HepG2 (cell line): ENCODE measurements around the gene PPP1R1B. TPM values are rescaled to one million over a fixed set of nuclear protein-coding genes. Genes with fewer than 3 reads are reported as not detected.

Source experiments
- BHLHE40 ChIP-seq: IDR thresholded peaks from 2 replicates; pipeline ENCODE4 v1.6.1; 2011; ENCODE audit warnings: low read length, improper control_type of control experiment
- CBX1 ChIP-seq: IDR thresholded peaks from one replicate; pipeline ENCODE4 v1.6.1; 2016; ENCODE audit warnings: antibody characterized with exemption, low read depth
- DRAP1 ChIP-seq: IDR thresholded peaks from 2 replicates; pipeline ENCODE4 v1.6.1; 2016; ENCODE audit warnings: missing genetic modification reagents, missing compliant biosample characterization
- E2F2 ChIP-seq: sonication (generic); formaldehyde crosslinking; IDR thresholded peaks from 2 replicates; pipeline ENCODE4 v1.4.0; 2020; ENCODE audit warnings: missing genetic modification reagents, borderline replicate concordance
- HDAC2 ChIP-seq: sonication (generic); formaldehyde crosslinking; IDR thresholded peaks from 2 replicates; pipeline ENCODE4 v1.4.0; 2020; ENCODE audit warnings: missing genetic modification reagents
- KLF6 ChIP-seq: IDR thresholded peaks from 2 replicates; pipeline ENCODE4 v1.8.0; 2016; ENCODE audit warnings: missing biosample characterization, missing genetic modification reagents
- MATR3 ChIP-seq: sonication (generic); formaldehyde crosslinking; IDR thresholded peaks from 2 replicates; pipeline ENCODE4 v1.4.0; 2020; ENCODE audit warnings: missing genetic modification reagents
- RFXAP ChIP-seq: sonication (generic); formaldehyde crosslinking; IDR thresholded peaks from 2 replicates; pipeline ENCODE4 v1.4.0; 2020; ENCODE audit warnings: missing genetic modification reagents, borderline replicate concordance
- SOX6 ChIP-seq, 2 experiments: fragments of 450-650 bp in 1 of 2; sonication (generic) in 1 of 2; formaldehyde crosslinking in 1 of 2; IDR thresholded peaks; 2 replicates each; pipeline versions ENCODE4 v1.4.0 to v1.6.1; 2017 to 2020; ENCODE audit warnings: antibody characterized with exemption in 1 of 2, mild to moderate bottlenecking in 1 of 2, missing genetic modification reagents in 1 of 2
- SP140L ChIP-seq: sonication (generic); formaldehyde crosslinking; IDR thresholded peaks from 2 replicates; pipeline ENCODE4 v1.4.0; 2020; ENCODE audit warnings: missing genetic modification reagents, borderline replicate concordance
- STAG1 ChIP-seq: sonication (generic); formaldehyde crosslinking; IDR thresholded peaks from 2 replicates; pipeline ENCODE4 v1.4.0; 2020; ENCODE audit warnings: missing genetic modification reagents
- TCF7L2 ChIP-seq: IDR thresholded peaks from 2 replicates; pipeline ENCODE4 v1.6.1; 2011; ENCODE audit warnings: mild to moderate bottlenecking, low read depth, low read length, moderate library complexity
- ZBTB7A ChIP-seq: sonication (generic); formaldehyde crosslinking; IDR thresholded peaks from 2 replicates; pipeline ENCODE4 v1.8.0; 2022; ENCODE audit warnings: mild to moderate bottlenecking, missing genetic modification reagents
- ZNF276 ChIP-seq: sonication (generic); formaldehyde crosslinking; IDR thresholded peaks from 2 replicates; pipeline ENCODE4 v1.4.0; 2020; ENCODE audit warnings: mild to moderate bottlenecking, low read depth, missing genetic modification reagents
- ZNF503 ChIP-seq: sonication (generic); formaldehyde crosslinking; IDR thresholded peaks from 2 replicates; pipeline ENCODE4 v1.4.0; 2020; ENCODE audit warnings: missing genetic modification reagents
- ZNF614 ChIP-seq: IDR thresholded peaks from 2 replicates; pipeline ENCODE4 v1.6.1; 2018; ENCODE audit warnings: missing biosample characterization, missing genetic modification reagents, inconsistent platforms, borderline replicate concordance
- ZNF687 ChIP-seq: sonication (generic); formaldehyde crosslinking; IDR thresholded peaks from 2 replicates; pipeline ENCODE4 v1.5.1; 2020; ENCODE audit warnings: mild to moderate bottlenecking, missing genetic modification reagents, moderate library complexity
- polyA plus RNA-seq, 8 experiments: library from polyadenylated mRNA; depleted of rRNA in 3 of 8; stranded (reverse) in 7 of 8; unstranded in 1 of 8; fragments of >200 nt; fragmentation: Illumina TruSeq in 4 of 8; extraction: Trizol in 4 of 8; gene quantifications; 2 replicates each; pipeline versions ENCODE4 v1.2.1 to v1.2.3, GENCODE V29; 2011 to 2016; ENCODE audit warnings: low read depth in 4 of 8, missing spikeins in 1 of 8, mixed read lengths in 1 of 8; ENCODE audit not compliant: insufficient read depth in 1 of 8
- total RNA-seq, 5 experiments: library from RNA; depleted of rRNA; stranded (reverse); fragments of >200 nt; fragmentation: Illumina TruSeq; extraction: Trizol; gene quantifications; 2 replicates each; pipeline ENCODE4 v1.2.3, GENCODE V29; 2016; ENCODE audit warnings: low read depth in 1 of 5

PPP1R1B gene
- total and polyA plus RNA-seq, 2 of the 13 experiments (the other 11 are each of a cell fraction or from before 2014, with no cell fraction given) = 0.08 TPM; not detected in 1

GRCh38 chr17:39621523-39622379, 5.0 kb upstream of the PPP1R1B start (continued):
- TF ChIP-seq E2F2 (peak; percentile 85; the same call in 1 of the 2 replicates), SOX6 (IDR thresholded peaks at IDR 0.05) (no peak), SOX6 (CRISPR knock-in tag; IDR thresholded peaks at IDR 0.05) (peak; percentile 38; the same call in 1 of the 2 replicates), HDAC2 (peak; percentile 57; the same call in 1 of the 2 replicates), CBX1 (peak; percentile 72), STAG1 (peak; percentile 98), ZNF276 (CRISPR knock-in tag) (no peak), ZNF503 (CRISPR knock-in tag) (peak; percentile 54; the same call in 1 of the 2 replicates), KLF6 (peak; percentile 74; the same call in 1 of the 2 replicates), ZNF687 (CRISPR knock-in tag) (peak; percentile 65), BHLHE40 (peak; percentile 58; the same call in 1 of the 2 replicates), TCF7L2 (no peak), SP140L (CRISPR knock-in tag) (0 out of 2 replicates have a peak, but pooled peaks have one; percentile 76), RFXAP (CRISPR knock-in tag) (peak; percentile 87; the same call in 1 of the 2 replicates), MATR3 (CRISPR knock-in tag) (no peak), ZNF614 (CRISPR knock-in tag) (peak; percentile 63; the same call in 1 of the 2 replicates), ZBTB7A (CRISPR knock-in tag) (peak; percentile 55; the same call in 1 of the 2 replicates), DRAP1 (peak; percentile 53; the same call in 1 of the 2 replicates)
